HUES64 (cell line): Measurements from ENCODE around the gene CLMN.

Experiments
- H3K27ac ChIP-seq: 2 replicates; pipeline ENCODE4 v1.7.0; 2013; ENCODE audit warnings: low read depth, low read length, inconsistent platforms
- H3K27me3 ChIP-seq: 2 replicates; pipeline ENCODE4 v1.6.1; 2013; ENCODE audit warnings: mild to moderate bottlenecking, low read length; ENCODE audit not compliant: insufficient read depth
- H3K36me3 ChIP-seq: 2 replicates; pipeline ENCODE4 v1.6.1; 2013; ENCODE audit warnings: mild to moderate bottlenecking, low read length; ENCODE audit not compliant: insufficient read depth
- H3K4me1 ChIP-seq: 2 replicates; pipeline ENCODE4 v1.6.1; 2013; ENCODE audit warnings: mild to moderate bottlenecking, low read length, moderate library complexity; ENCODE audit not compliant: insufficient read depth
- H3K4me3 ChIP-seq: 2 replicates; pipeline ENCODE4 v1.5.1; 2013; ENCODE audit warnings: mild to moderate bottlenecking, low read length, moderate library complexity
- H3K9ac ChIP-seq: 2 replicates; pipeline ENCODE4 v1.6.1; 2013; ENCODE audit warnings: mild to moderate bottlenecking, low read depth, low read length
- H3K9me3 ChIP-seq: 2 replicates; pipeline ENCODE4 v1.6.1; 2013; ENCODE audit warnings: low read depth, low read length; ENCODE audit not compliant: insufficient read depth
- WGBS: fragments of 150-250, 120-280 bp; methylation state at CpG from one replicate; pipeline ENCODE4 v1.1.7; 2013; ENCODE audit warnings: missing lambda C conversion rate; 5-methylcytosine and 5-hydroxymethylcytosine counted together

Gene CLMN

GRCh38 chr14:95137164-95137803 lies 182.4 kb downstream of the CLMN start:
- Histone ChIP-seq H3K27ac (peak overlapping the region; percentile 47), H3K27me3 (no peaks in the 10 kb centered on the region), H3K4me1 (peaks cover 60% of the 10 kb centered on the region), H3K9ac (peak overlapping the region; percentile 45; the same call in 1 of the 2 replicates), H3K36me3 (peaks cover 21% of the 10 kb centered on the region), H3K4me3 (no peak overlapping the region), H3K9me3 (no peaks in the 10 kb centered on the region)

DNA sequence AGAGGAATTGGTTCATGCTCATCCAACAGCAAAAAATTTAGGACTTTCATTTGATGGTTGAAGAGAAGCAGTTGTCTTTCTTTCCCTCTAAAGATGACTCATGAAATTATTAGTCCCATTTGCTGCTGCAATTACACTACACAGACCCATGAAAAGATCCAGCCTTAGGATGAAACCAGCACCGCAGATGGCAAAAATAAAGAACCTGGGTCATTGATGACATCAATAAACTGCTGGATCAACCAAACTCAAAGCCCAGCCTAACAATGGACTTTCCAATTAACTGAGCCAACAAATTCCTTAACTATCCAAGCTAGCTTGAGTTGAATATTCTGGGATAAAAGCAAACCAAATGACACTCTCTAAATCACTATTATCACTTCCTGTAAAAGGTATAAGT lies 183.1 kb downstream of the CLMN start:
- 95% methylated on average over 1 of the region's 1 CpG for WGBS
- no peak overlapping the region for H3K27ac ChIP-seq

DNA sequence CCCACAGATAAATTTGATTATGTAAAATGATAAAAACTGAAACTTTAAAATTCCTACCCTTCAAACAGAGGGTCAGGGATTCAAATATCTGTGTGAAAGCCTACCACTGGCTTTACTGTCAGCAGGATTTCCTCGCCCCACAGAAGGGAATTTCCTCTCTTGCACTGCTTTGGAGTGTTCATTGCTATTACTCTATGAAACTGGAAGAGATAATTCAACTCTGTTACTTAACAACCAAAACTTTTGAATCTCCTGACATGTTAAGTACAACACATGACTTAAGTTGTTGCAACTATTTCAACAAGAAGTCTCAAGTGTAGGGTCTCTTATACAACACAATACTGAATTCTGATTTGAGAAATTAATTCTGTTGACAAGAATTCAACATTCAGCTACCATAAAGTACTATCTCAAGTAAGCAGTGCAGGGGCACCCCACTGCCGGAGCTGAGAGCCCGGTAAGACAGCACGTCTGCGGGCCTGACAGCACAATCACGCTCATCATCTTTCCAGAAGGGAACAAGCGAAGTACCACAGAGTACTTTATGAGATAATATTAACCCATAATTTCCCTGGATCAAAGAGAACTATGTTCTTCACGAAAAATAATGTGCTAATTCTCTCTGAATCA lies 185.3 kb downstream of the CLMN start:
- Histone ChIP-seq H3K9ac (no peak overlapping the region), H3K27me3 (no peaks in the 10 kb centered on the region), H3K27ac (no peak overlapping the region), H3K4me3 (no peak overlapping the region), H3K9me3 (no peaks in the 10 kb centered on the region), H3K4me1 (peaks cover 32% of the 10 kb centered on the region), H3K36me3 (peaks cover 43% of the 10 kb centered on the region)
- WGBS = 93% methylated on average over 8 of the region's 8 CpGs

More for the DNA sequence above, 183.1 kb downstream of the CLMN start:
- H3K9me3 ChIP-seq = no peaks in the 10 kb centered on the region
- no peak overlapping the region for H3K4me3 ChIP-seq
- peaks cover 54% of the 10 kb centered on the region for H3K4me1 ChIP-seq
- no peaks in the 10 kb centered on the region for H3K27me3 ChIP-seq
- H3K36me3 ChIP-seq = peaks cover 26% of the 10 kb centered on the region
- H3K9ac ChIP-seq = no peak overlapping the region

GRCh38 chr14:95133282-95133681 lies 186.4 kb downstream of the CLMN start:
- H3K4me3 ChIP-seq = no peak overlapping the region
- no peaks in the 10 kb centered on the region for H3K27me3 ChIP-seq
- 95% methylated on average over 2 of the region's 2 CpGs for WGBS

DNA sequence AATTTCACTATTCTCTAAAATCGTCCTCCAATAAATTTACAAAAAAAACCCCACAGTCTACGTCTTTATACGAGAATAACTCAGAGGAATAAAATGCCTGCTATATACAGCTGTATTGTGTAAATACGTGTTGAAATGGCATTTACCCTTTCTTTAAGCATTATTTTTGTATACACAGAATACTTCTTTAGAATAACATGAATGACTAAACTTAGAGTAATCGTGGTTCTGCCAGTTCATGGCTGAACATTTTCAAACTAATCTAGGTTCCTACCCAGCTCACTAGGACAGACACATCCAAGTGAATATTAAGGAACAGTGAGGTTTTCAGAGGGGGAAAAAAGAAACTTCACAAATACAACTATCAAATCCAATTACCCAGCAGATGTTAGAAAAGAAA lies 186.9 kb downstream of the CLMN start:
- WGBS = 93% methylated on average over 4 of the region's 5 CpGs
- no peak overlapping the region for H3K27ac ChIP-seq

More at GRCh38 chr14:95133282-95133681, 186.4 kb downstream of the CLMN start:
- H3K9ac ChIP-seq = no peak overlapping the region
- H3K9me3 ChIP-seq = no peaks in the 10 kb centered on the region
- H3K4me1 ChIP-seq = peaks cover 23% of the 10 kb centered on the region
- peaks cover 52% of the 10 kb centered on the region for H3K36me3 ChIP-seq
- no peak overlapping the region for H3K27ac ChIP-seq

More for the DNA sequence above, 186.9 kb downstream of the CLMN start:
- no peaks in the 10 kb centered on the region for H3K27me3 ChIP-seq
- H3K9ac ChIP-seq = no peak overlapping the region
- H3K4me3 ChIP-seq = no peak overlapping the region
- H3K9me3 ChIP-seq = no peaks in the 10 kb centered on the region
- peaks cover 18% of the 10 kb centered on the region for H3K4me1 ChIP-seq
- peaks cover 52% of the 10 kb centered on the region for H3K36me3 ChIP-seq
